GM18517 (cell line): ENCODE data around the gene NR1D2.

Experiments used
- ATAC-seq: cut with Tn5 transposase; IDR thresholded peaks from one replicate; pipeline ENCODE4 v1.9.1; 2021; ENCODE audit warnings: mild to moderate bottlenecking, moderate library complexity; ENCODE audit not compliant: unreplicated experiment

Gene NR1D2

GRCh38 chr3:23928524-23928923 is 16.6 kb upstream of the NR1D2 start:
- ATAC-seq = no peak

DNA sequence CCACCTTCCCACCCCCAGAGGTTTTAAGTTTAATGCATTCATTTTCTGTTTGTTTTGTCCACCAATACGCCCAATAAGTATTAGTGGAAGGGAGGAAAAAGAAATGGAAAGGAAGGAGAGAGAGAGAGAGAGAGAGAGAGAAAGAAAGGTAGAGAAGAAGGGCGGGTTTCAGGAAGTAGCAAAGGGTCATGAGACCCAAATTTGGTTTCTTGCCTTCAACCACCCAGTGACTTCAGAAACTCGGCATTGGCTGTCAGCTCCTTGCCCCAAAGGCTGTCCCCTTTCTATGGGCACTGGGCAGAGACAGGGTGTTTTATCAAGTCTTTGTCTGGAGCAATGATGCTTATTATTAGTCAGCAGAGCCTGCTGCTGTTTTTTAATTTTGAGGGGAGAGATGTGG is 13.5 kb upstream of the NR1D2 start:
- ATAC-seq = no peak

- no peak for ATAC-seq
These were observed 12.5 kb upstream of the NR1D2 start for GRCh38 chr3:23932571-23932970.

- ATAC-seq = no peak
These were observed 10.8 kb upstream of the NR1D2 start for GRCh38 chr3:23934253-23934652.

DNA sequence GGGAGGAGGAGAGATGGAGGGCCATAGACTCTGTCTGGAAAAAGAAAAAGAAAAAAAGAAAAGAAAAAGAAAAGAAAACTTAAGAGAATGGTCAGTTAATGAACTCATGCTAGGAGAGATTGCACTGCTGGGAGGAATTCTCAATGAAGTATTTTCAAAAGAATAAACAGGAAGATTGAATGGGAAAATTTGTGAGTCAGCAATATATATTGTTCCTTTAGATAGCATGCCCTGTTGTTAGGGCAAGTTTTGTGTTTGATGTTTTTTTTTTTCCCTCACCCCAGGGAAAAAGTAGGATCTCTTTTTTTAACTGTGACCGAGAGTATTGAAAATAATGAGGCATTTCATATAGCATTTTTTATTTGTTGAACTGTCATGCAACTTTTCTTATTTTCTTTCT is 7.8 kb upstream of the NR1D2 start:
- no peak for ATAC-seq

DNA sequence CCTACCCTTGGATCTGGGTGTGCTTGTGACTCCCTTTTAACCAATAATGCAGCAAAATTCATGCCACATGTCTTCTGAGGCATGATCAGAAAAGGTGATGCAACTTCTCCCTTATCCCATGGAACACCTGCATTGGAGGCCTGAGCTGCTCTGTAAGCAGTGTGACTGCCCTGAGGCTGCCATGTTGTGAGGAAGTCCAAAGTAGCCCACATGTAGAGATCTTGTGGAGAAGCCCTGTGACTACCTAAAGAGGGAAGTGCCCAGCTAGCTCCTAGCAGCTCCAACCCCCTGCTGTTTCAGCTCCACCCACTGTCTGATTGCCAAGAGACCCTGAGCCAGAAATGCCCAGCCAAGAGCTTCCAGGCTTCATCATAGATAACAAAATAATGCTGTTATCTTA is 6.4 kb upstream of the NR1D2 start:
- ATAC-seq = no peak

- ATAC-seq = no peak
These were observed 4.3 kb upstream of the NR1D2 start for GRCh38 chr3:23940775-23941174.

GRCh38 chr3:23941440-23941839 is 3.6 kb upstream of the NR1D2 start:
- no peak for ATAC-seq

- ATAC-seq = no peak
These were observed 2.5 kb upstream of the NR1D2 start for GRCh38 chr3:23942546-23942945.

DNA sequence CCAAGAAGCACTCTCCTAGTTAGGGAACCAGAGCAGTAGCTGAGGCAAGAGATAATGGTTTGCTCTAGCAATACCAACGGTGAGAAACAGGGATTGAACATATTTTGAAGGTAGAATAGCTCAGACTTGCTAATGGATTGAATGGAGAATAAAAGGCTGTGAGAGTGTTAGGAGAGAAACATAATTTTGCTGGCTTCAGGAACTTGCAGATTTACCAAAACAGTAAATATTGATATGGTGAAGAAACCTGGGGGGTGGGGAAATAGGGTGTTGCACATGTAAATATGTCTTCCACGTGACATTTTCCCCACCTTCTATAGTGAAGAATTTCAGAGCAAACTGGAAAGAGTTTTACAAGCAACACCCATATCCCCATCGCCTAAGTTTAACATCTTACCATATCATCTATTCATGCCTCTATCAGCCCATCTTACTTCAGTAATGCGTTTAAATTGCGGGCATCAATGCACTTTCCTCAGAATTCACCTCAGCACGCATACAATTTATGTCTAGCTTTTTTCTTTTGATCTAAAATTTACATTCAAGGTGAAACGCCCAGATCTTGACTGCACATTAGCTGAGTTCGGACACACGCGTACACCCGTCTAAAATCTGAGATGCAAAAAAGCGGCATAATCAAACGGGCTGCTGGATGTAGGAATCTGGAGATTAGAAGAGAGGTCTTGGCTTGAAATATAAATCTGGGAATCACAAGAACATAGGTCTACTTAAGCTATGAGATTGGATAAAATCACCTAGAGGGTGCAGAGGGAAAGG is 891 bp upstream of the NR1D2 start:
- ATAC-seq = no peak

GRCh38 chr3:23945663-23945912 is 502 bp downstream of the NR1D2 start:
- no peak for ATAC-seq

GRCh38 chr3:23945913-23946687 is 1.0 kb downstream of the NR1D2 start:
- peak; percentile 73 for ATAC-seq

DNA sequence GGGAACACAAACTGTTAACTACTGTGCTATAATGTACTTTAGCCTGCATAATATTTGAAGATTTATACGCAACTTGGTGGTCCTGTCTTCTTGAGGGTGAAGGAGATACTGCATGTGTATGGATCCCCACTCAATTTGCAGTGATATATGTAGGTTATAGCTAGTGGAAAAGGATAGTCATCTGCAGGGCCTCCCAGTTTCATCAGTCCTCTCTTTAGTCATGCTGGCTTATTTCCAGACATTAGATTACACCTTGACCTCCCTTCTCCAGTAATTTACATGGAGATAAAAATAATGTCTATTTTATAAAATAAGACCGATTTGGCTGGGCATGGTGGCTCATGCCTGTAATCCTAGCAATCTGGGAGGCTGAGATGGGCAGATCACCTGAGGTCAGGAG is 3.7 kb downstream of the NR1D2 start:
- no peak for ATAC-seq

- ATAC-seq = no peak
These were observed 4.7 kb downstream of the NR1D2 start for GRCh38 chr3:23949784-23950183.

DNA sequence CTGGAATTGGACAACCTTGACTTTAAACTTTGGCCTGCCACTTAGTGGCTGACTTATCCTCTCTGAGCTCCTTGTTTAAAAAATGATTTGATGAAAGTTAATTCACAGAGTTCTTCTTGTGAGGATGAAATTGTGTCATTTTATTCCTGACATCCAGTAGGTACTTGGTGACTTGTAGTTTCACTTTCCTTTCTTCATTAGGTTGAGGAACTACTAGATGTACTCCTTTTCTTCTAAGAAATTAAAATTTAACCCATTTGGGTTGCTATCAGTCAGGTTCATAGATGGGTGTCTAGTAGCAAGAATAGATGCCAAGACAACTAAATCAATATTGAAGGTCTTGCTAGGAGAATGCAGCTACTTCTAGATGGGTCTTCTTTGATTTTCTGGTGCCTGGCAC is 5.2 kb downstream of the NR1D2 start:
- no peak for ATAC-seq

- peak; percentile 53 for ATAC-seq
These were observed 7.6 kb downstream of the NR1D2 start for GRCh38 chr3:23952646-23953045.

- ATAC-seq = no peak
These were observed 8.4 kb downstream of the NR1D2 start for GRCh38 chr3:23953523-23953922.

DNA sequence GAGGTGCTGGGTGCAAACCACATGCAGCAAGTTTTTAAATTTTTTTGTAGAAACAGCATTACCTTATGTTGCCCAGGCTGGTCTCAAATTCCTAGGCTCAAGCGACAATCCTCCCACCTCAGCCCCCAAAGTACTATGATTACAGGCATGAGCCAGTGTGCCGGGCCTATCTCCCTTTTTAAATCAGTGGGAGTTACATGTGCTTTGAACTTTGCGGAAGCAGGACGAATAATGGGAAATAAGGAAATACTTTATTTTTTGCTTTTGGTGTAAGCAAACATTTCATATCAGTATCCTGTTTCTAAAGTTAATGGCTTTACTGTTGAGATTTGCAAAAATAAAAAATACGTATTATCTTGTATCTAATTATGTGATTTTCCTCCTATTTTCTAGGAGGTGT is 9.1 kb downstream of the NR1D2 start:
- no peak for ATAC-seq

DNA sequence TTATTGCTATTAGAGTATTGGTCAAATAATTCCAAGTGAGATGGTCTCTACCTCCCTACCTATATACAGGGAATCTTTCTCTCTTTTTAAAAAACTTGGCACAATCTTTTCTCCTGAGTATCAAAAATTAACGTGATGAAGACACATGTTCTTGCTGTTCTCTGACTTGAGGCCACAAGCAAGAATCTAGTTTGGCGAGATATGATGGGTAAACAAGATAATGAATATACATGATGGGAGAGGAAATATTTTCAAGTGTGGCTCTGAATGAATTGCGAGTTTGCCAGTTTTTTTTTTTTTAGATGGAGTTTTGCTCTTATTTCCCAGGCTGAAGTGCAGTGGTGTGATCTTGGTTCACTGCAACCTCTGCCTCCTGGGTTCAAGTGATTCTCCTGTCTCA is 11.6 kb downstream of the NR1D2 start:
- ATAC-seq = no peak

DNA sequence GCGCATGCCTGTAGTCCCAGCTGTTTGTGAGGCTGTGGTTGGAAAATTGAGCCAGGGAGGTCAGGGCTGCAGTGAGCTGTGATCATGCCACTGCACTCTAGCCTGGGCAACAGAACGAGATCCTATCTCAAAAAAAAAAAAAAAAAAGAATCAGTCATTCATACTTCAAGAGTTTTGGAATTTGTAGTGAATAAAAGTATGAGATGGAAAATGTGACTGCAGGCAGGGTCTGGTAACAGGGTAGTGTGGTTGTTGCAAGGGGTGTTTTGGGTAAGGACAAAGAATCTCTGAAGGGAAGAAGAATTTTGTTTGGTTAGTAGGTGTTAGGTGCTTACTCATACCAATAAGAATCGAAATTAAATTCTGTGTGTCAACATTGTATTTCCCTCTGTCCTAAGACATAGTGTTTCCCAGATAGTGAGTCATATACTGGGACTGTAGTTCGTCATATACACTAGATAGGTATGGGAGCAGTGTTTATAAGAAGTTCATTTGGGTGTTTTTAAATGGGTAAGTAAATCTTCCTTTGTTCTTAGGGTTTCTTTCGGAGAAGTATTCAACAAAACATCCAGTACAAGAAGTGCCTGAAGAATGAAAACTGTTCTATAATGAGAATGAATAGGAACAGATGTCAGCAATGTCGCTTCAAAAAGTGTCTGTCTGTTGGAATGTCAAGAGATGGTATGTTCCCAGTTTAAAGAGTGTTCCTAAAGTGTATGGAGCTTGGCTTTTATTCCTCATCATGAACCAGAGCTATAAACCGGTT is 14.2 kb downstream of the NR1D2 start:
- ATAC-seq = no peak

- no peak for ATAC-seq
These were observed 15.6 kb downstream of the NR1D2 start for GRCh38 chr3:23960649-23961048.

DNA sequence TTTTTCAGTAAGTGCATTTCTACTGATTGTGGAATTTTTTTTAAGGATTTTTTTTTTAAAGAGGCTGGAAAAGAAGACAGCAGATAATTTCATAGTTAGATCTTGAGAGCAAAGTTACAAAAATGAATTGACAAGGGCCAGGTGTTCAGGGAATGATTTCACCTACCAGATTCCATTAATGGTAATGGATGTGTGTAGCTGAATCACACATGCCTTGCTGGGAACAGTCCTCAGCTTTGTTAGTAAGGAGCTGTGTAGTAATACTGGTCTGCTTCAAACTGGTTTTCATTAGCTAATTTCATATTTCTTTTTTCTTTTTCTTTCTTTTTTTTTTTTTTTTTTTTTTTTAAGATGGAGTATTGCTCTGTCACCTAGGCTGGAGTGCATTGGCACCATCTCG is 16.0 kb downstream of the NR1D2 start:
- ATAC-seq = no peak
